GM23338 (cell line): ENCODE results near the gene RFX3. TPM values are rescaled to one million over a fixed set of nuclear protein-coding genes. Genes with fewer than 3 reads are reported as not detected.

ENCODE experiments used
- ATAC-seq: fragments of 200-7000 bp; cut with Tn5 transposase; 3 replicates; pipeline ENCODE4 v1.9.1; 2020
- DNase-seq: peaks from one replicate; pipeline ENCODE4 v3.0.0-alpha.2; 2015; ENCODE audit warnings: low spot score
- H2AFZ ChIP-seq: fragments of 200-600 bp; sonication (generic); 2 replicates; pipeline ENCODE4 v1.8.0; 2016; ENCODE audit warnings: antibody characterized with exemption, mild to moderate bottlenecking, moderate library complexity
- H3F3A ChIP-seq: fragments of 200-600 bp; sonication (generic); replicated peaks from 2 replicates; pipeline ENCODE4 v1.8.0; 2017; ENCODE audit warnings: antibody characterized with exemption, mixed run types, low read depth
- H3K27ac ChIP-seq: fragments of 200-600 bp; sonication (generic); 2 replicates; pipeline ENCODE4 v1.6.1; 2016; ENCODE audit warnings: low read depth
- H3K27me3 ChIP-seq: fragments of 200-600 bp; sonication (generic); 2 replicates; pipeline ENCODE4 v1.8.0; 2016; ENCODE audit warnings: mild to moderate bottlenecking, mixed run types, moderate library complexity; ENCODE audit not compliant: insufficient read depth
- H3K36me3 ChIP-seq: fragments of 200-600 bp; sonication (generic); 2 replicates; pipeline ENCODE4 v1.8.0; 2016; ENCODE audit warnings: mild to moderate bottlenecking; ENCODE audit not compliant: insufficient read depth
- H3K4me1 ChIP-seq: fragments of 200-600 bp; sonication (generic); 2 replicates; pipeline ENCODE4 v1.8.0; 2016; ENCODE audit warnings: mild to moderate bottlenecking, moderate library complexity; ENCODE audit not compliant: insufficient read depth
- H3K4me2 ChIP-seq: fragments of 200-600 bp; sonication (generic); 2 replicates; pipeline ENCODE4 v1.7.1; 2017; ENCODE audit warnings: mixed run types
- H3K4me3 ChIP-seq: fragments of 200-600 bp; sonication (generic); 2 replicates; pipeline ENCODE4 v1.6.1; 2016; ENCODE audit warnings: mixed run types
- H3K79me2 ChIP-seq: fragments of 200-600 bp; sonication (generic); replicated peaks from 2 replicates; pipeline ENCODE4 v1.8.0; 2017; ENCODE audit warnings: mild to moderate bottlenecking; ENCODE audit not compliant: insufficient read depth
- H3K9me2 ChIP-seq: fragments of 200-600 bp; sonication (generic); 2 replicates; pipeline ENCODE4 v1.8.0; 2017; ENCODE audit not compliant: insufficient read depth
- H4K20me1 ChIP-seq: fragments of 200-600 bp; sonication (generic); replicated peaks from 2 replicates; pipeline ENCODE4 v1.8.0; 2017; ENCODE audit warnings: mild to moderate bottlenecking; ENCODE audit not compliant: insufficient read depth
- H3K27ac Mint-ChIP-seq: 2 replicates; pipeline ENCODE4 v1.8.0; 2020; ENCODE audit warnings: inconsistent platforms, mild to moderate bottlenecking, moderate library complexity, mixed read lengths
- H3K27me3 Mint-ChIP-seq: 3 replicates; pipeline ENCODE4 v1.8.0; 2022; ENCODE audit warnings: low read depth, mild to moderate bottlenecking, moderate library complexity, mixed read lengths, inconsistent platforms; ENCODE audit not compliant: insufficient read depth, poor library complexity
- H3K36me3 Mint-ChIP-seq: 3 replicates; pipeline ENCODE4 v1.8.0; 2021; ENCODE audit warnings: low read depth, mild to moderate bottlenecking, inconsistent platforms, moderate library complexity, mixed read lengths
- H3K4me1 Mint-ChIP-seq: 3 replicates; pipeline ENCODE4 v1.8.0; 2020; ENCODE audit warnings: mild to moderate bottlenecking, inconsistent platforms, mixed read lengths
- H3K4me3 Mint-ChIP-seq: 3 replicates; pipeline ENCODE4 v1.8.0; 2021; ENCODE audit warnings: moderate library complexity, mild to moderate bottlenecking, inconsistent platforms, mixed read lengths
- H3K9me3 Mint-ChIP-seq: 3 replicates; pipeline ENCODE4 v1.8.0; 2020; ENCODE audit warnings: moderate library complexity, mild to moderate bottlenecking, inconsistent platforms, mixed read lengths
- EZH2 ChIP-seq: fragments of 200-600 bp; sonication (generic); IDR thresholded peaks from one replicate; pipeline ENCODE4 v1.8.0; 2017; ENCODE audit warnings: antibody characterized with exemption, mild to moderate bottlenecking, low read depth; ENCODE audit not compliant: unreplicated experiment
- JUNB ChIP-seq: IDR thresholded peaks from one replicate; pipeline ENCODE4 v1.6.1; 2016; ENCODE audit warnings: antibody characterized with exemption; ENCODE audit not compliant: unreplicated experiment
- NANOG ChIP-seq: IDR thresholded peaks from 2 replicates; pipeline ENCODE4 v1.6.1; 2016; ENCODE audit warnings: antibody characterized with exemption, borderline replicate concordance
- POLR2AphosphoS5 ChIP-seq: IDR thresholded peaks from 2 replicates; pipeline ENCODE4 v1.6.1; 2016; ENCODE audit warnings: antibody characterized with exemption, low read depth
- STAT1 ChIP-seq: IDR thresholded peaks from one replicate; pipeline ENCODE4 v1.6.1; 2016; ENCODE audit warnings: antibody characterized with exemption; ENCODE audit not compliant: unreplicated experiment
- ZNF114 ChIP-seq: fragments of 250-450 bp; sonication (Bioruptor Pico); IDR thresholded peaks from 2 replicates; pipeline ENCODE4 v1.5.0; 2020; ENCODE audit warnings: mild to moderate bottlenecking, moderate library complexity
- ZNF331 ChIP-seq: fragments of 250-450 bp; sonication (Bioruptor Pico); IDR thresholded peaks from 2 replicates; pipeline ENCODE4 v1.5.0; 2020; ENCODE audit warnings: low read depth, mild to moderate bottlenecking, moderate library complexity
- polyA plus RNA-seq: library from polyadenylated mRNA; unstranded; fragments of >200 nt; fragmentation: Nextera tagmentation; extraction: Ambion mirVana; gene quantifications from 2 replicates; pipeline ENCODE4 v1.2.1, GENCODE V29; 2016
- total RNA-seq: library from RNA; depleted of rRNA; stranded (reverse); fragments of >200 nt; shearing (Covaris generic); gene quantifications from 2 replicates; pipeline ENCODE4 v1.2.3, GENCODE V29; 2014
- TF ChIP-seq, protein P1 (sequence below): IDR thresholded peaks from one replicate; pipeline ENCODE4 v1.6.1; 2018; ENCODE audit warnings: antibody characterized with exemption; ENCODE audit not compliant: unreplicated experiment
- TF ChIP-seq, protein P2 (sequence below): fragments of 250-450 bp; sonication (Bioruptor Pico); IDR thresholded peaks from 2 replicates; pipeline ENCODE4 v1.5.0; 2020; ENCODE audit warnings: mild to moderate bottlenecking, moderate library complexity
- TF ChIP-seq, protein P3 (sequence below): IDR thresholded peaks from 2 replicates; pipeline ENCODE4 v1.6.1; 2016; ENCODE audit warnings: antibody characterized with exemption

The RFX3 gene
- total and polyA plus RNA-seq, 2 experiments from 2014 or later: 9.8 to 22.1 TPM

GRCh38 chr9:3479514-3480352, 46.1 kb downstream of the RFX3 start:
- no peak overlapping the region for H3K4me3 Mint-ChIP-seq
- no peaks in the 10 kb centered on the region for H3K36me3 Mint-ChIP-seq
- H3K4me1 Mint-ChIP-seq: peaks cover 27% of the 10 kb centered on the region
- ATAC-seq: peak; percentile 76
- no peaks in the 10 kb centered on the region for H3K27me3 ChIP-seq
- H3K79me2 ChIP-seq: no peaks in the 10 kb centered on the region
- TF ChIP-seq POLR2AphosphoS5 (no peak), EZH2 (no peak), STAT1 (no peak), NANOG (no peak), ZNF331 (CRISPR knock-in tag) (no peak), ZNF114 (CRISPR knock-in tag) (no peak), JUNB (no peak)
- TF ChIP-seq, protein P1, sequence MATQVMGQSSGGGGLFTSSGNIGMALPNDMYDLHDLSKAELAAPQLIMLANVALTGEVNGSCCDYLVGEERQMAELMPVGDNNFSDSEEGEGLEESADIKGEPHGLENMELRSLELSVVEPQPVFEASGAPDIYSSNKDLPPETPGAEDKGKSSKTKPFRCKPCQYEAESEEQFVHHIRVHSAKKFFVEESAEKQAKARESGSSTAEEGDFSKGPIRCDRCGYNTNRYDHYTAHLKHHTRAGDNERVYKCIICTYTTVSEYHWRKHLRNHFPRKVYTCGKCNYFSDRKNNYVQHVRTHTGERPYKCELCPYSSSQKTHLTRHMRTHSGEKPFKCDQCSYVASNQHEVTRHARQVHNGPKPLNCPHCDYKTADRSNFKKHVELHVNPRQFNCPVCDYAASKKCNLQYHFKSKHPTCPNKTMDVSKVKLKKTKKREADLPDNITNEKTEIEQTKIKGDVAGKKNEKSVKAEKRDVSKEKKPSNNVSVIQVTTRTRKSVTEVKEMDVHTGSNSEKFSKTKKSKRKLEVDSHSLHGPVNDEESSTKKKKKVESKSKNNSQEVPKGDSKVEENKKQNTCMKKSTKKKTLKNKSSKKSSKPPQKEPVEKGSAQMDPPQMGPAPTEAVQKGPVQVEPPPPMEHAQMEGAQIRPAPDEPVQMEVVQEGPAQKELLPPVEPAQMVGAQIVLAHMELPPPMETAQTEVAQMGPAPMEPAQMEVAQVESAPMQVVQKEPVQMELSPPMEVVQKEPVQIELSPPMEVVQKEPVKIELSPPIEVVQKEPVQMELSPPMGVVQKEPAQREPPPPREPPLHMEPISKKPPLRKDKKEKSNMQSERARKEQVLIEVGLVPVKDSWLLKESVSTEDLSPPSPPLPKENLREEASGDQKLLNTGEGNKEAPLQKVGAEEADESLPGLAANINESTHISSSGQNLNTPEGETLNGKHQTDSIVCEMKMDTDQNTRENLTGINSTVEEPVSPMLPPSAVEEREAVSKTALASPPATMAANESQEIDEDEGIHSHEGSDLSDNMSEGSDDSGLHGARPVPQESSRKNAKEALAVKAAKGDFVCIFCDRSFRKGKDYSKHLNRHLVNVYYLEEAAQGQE: no peak
- TF ChIP-seq, protein P2, sequence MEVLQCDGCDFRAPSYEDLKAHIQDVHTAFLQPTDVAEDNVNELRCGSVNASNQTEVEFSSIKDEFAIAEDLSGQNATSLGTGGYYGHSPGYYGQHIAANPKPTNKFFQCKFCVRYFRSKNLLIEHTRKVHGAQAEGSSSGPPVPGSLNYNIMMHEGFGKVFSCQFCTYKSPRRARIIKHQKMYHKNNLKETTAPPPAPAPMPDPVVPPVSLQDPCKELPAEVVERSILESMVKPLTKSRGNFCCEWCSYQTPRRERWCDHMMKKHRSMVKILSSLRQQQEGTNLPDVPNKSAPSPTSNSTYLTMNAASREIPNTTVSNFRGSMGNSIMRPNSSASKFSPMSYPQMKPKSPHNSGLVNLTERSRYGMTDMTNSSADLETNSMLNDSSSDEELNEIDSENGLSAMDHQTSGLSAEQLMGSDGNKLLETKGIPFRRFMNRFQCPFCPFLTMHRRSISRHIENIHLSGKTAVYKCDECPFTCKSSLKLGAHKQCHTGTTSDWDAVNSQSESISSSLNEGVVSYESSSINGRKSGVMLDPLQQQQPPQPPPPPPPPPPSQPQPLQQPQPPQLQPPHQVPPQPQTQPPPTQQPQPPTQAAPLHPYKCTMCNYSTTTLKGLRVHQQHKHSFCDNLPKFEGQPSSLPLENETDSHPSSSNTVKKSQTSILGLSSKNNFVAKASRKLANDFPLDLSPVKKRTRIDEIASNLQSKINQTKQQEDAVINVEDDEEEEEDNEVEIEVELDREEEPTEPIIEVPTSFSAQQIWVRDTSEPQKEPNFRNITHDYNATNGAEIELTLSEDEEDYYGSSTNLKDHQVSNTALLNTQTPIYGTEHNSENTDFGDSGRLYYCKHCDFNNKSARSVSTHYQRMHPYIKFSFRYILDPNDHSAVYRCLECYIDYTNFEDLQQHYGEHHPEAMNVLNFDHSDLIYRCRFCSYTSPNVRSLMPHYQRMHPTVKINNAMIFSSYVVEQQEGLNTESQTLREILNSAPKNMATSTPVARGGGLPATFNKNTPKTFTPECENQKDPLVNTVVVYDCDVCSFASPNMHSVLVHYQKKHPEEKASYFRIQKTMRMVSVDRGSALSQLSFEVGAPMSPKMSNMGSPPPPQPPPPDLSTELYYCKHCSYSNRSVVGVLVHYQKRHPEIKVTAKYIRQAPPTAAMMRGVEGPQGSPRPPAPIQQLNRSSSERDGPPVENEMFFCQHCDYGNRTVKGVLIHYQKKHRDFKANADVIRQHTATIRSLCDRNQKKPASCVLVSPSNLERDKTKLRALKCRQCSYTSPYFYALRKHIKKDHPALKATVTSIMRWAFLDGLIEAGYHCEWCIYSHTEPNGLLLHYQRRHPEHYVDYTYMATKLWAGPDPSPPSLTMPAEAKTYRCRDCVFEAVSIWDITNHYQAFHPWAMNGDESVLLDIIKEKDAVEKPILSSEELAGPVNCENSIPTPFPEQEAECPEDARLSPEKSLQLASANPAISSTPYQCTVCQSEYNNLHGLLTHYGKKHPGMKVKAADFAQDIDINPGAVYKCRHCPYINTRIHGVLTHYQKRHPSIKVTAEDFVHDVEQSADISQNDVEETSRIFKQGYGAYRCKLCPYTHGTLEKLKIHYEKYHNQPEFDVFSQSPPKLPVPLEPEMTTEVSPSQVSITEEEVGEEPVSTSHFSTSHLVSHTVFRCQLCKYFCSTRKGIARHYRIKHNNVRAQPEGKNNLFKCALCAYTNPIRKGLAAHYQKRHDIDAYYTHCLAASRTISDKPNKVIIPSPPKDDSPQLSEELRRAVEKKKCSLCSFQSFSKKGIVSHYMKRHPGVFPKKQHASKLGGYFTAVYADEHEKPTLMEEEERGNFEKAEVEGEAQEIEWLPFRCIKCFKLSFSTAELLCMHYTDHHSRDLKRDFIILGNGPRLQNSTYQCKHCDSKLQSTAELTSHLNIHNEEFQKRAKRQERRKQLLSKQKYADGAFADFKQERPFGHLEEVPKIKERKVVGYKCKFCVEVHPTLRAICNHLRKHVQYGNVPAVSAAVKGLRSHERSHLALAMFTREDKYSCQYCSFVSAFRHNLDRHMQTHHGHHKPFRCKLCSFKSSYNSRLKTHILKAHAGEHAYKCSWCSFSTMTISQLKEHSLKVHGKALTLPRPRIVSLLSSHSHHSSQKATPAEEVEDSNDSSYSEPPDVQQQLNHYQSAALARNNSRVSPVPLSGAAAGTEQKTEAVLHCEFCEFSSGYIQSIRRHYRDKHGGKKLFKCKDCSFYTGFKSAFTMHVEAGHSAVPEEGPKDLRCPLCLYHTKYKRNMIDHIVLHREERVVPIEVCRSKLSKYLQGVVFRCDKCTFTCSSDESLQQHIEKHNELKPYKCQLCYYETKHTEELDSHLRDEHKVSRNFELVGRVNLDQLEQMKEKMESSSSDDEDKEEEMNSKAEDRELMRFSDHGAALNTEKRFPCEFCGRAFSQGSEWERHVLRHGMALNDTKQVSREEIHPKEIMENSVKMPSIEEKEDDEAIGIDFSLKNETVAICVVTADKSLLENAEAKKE (CRISPR knock-in tag): no peak
- TF ChIP-seq, protein P3, sequence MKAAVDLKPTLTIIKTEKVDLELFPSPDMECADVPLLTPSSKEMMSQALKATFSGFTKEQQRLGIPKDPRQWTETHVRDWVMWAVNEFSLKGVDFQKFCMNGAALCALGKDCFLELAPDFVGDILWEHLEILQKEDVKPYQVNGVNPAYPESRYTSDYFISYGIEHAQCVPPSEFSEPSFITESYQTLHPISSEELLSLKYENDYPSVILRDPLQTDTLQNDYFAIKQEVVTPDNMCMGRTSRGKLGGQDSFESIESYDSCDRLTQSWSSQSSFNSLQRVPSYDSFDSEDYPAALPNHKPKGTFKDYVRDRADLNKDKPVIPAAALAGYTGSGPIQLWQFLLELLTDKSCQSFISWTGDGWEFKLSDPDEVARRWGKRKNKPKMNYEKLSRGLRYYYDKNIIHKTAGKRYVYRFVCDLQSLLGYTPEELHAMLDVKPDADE: no peak
- peak overlapping the region; percentile 69 for H3K27ac Mint-ChIP-seq
- H3K4me3 ChIP-seq: no peak overlapping the region
- H4K20me1 ChIP-seq: no peaks in the 10 kb centered on the region
- peaks cover 28% of the 10 kb centered on the region for H3K4me1 ChIP-seq
- no peaks in the 10 kb centered on the region for H3K36me3 ChIP-seq
- no peak overlapping the region for H3K4me2 ChIP-seq
- no peaks in the 10 kb centered on the region for H3F3A ChIP-seq
- no peaks in the 10 kb centered on the region for H3K9me2 ChIP-seq
- DNase-seq: no peak
- H2AFZ ChIP-seq: no peak overlapping the region
- H3K27ac ChIP-seq: 0 out of 2 replicates have a peak overlapping the region, but pooled peaks have one; percentile 18
- H3K9me3 Mint-ChIP-seq: no peaks in the 10 kb centered on the region
- no peaks in the 10 kb centered on the region for H3K27me3 Mint-ChIP-seq
